ENCODE results near the gene PRMT7.

- TF ChIP-seq EP300 (conservative IDR thresholded peaks at IDR 0.05; ENCODE audit: poor library complexity, severe bottlenecking): no peak
- TF ChIP-seq POLR2AphosphoS5 (IDR thresholded peaks at IDR 0.05): no peak
- TF ChIP-seq EZH2 (IDR thresholded peaks at IDR 0.05; ENCODE audit: borderline replicate concordance, insufficient read depth, low read length, poor library complexity, severe bottlenecking): no peak
- no peak for TF ChIP-seq CTCF (IDR thresholded peaks at IDR 0.05; ENCODE audit: poor library complexity, severe bottlenecking)
- no peak for TF ChIP-seq TAF1 (IDR thresholded peaks at IDR 0.05; ENCODE audit: low read depth)
- no peak for TF ChIP-seq REST (IDR thresholded peaks at IDR 0.05; ENCODE audit: borderline replicate concordance)
Observed at GRCh38 chr16:68282064-68282452, 28.8 kb upstream of the PRMT7 start.
